Measurements from ENCODE around the gene NEAT1. TPM values are rescaled to one million over a fixed set of nuclear protein-coding genes. Genes with fewer than 3 reads are reported as not detected.

Gene NEAT1
- total and polyA plus RNA-seq, 9 donors, result 15.6 to 203 (median 65.3) TPM

GRCh38 chr11:65486570-65487466, 64.2 kb downstream of the NEAT1 start:
- WGBS (ENCODE audit: insufficient coverage), result 67% methylated on average over 7 of the region's 10 CpGs
- Histone ChIP-seq H3K27ac (ENCODE audit: low read length) (peak overlapping the region; percentile 100), H3K4me3 (ENCODE audit: low read length) (no peak overlapping the region), H3K36me3 (ENCODE audit: control insufficient read depth, insufficient read depth, low read length) (no peaks in the 10 kb centered on the region), H3K4me1 (ENCODE audit: control insufficient read depth, insufficient read depth, low read length) (peaks cover 67% of the 10 kb centered on the region), H3K9me3 (replicated peaks; ENCODE audit: control insufficient read depth, low read depth, low read length) (no peaks in the 10 kb centered on the region), H3K27me3 (ENCODE audit: control insufficient read depth, insufficient read depth, low read length) (no peaks in the 10 kb centered on the region)
- no peak for DNase-seq

- 2% methylated on average over 16 of the region's 17 CpGs for WGBS (ENCODE audit: insufficient coverage)
- H3K27ac ChIP-seq (ENCODE audit: low read length), result peak overlapping the region; percentile 100
- peaks cover 75% of the 10 kb centered on the region for H3K4me1 ChIP-seq (ENCODE audit: control insufficient read depth, insufficient read depth, low read length)
- H3K4me3 ChIP-seq (ENCODE audit: low read length), result peak overlapping the region; percentile 20
- H3K27me3 ChIP-seq (ENCODE audit: control insufficient read depth, insufficient read depth, low read length), result no peaks in the 10 kb centered on the region
- no peaks in the 10 kb centered on the region for H3K36me3 ChIP-seq (ENCODE audit: control insufficient read depth, insufficient read depth, low read length)
- H3K9me3 ChIP-seq (replicated peaks; ENCODE audit: control insufficient read depth, low read depth, low read length), result no peaks in the 10 kb centered on the region
- DNase-seq, result peak; percentile 100
Observed at GRCh38 chr11:65487467-65488272, 65.1 kb downstream of the NEAT1 start.

- H3K4me1 ChIP-seq (ENCODE audit: control insufficient read depth, insufficient read depth, low read length), result peaks cover 83% of the 10 kb centered on the region
- H3K9me3 ChIP-seq (replicated peaks; ENCODE audit: control insufficient read depth, low read depth, low read length), result no peaks in the 10 kb centered on the region
- peak; percentile 53 for DNase-seq
- H3K27me3 ChIP-seq (ENCODE audit: control insufficient read depth, insufficient read depth, low read length), result no peaks in the 10 kb centered on the region
- H3K4me3 ChIP-seq (ENCODE audit: low read length), result peak overlapping the region; percentile 20
- no peaks in the 10 kb centered on the region for H3K36me3 ChIP-seq (ENCODE audit: control insufficient read depth, insufficient read depth, low read length)
- peak overlapping the region; percentile 100 for H3K27ac ChIP-seq (ENCODE audit: low read length)
- WGBS (ENCODE audit: insufficient coverage), result 21% methylated on average over 9 of the region's 10 CpGs
Observed at GRCh38 chr11:65488273-65489034, 65.9 kb downstream of the NEAT1 start.

GRCh38 chr11:65489035-65489705, 66.6 kb downstream of the NEAT1 start:
- H3K4me3 ChIP-seq (ENCODE audit: low read length), result no peak overlapping the region
- WGBS (ENCODE audit: insufficient coverage), result 14% methylated on average over 5 of the region's 10 CpGs
- DNase-seq, result peak; percentile 95
- H3K27ac ChIP-seq (ENCODE audit: low read length), result peak overlapping the region; percentile 100
- peaks cover 90% of the 10 kb centered on the region for H3K4me1 ChIP-seq (ENCODE audit: control insufficient read depth, insufficient read depth, low read length)
- H3K27me3 ChIP-seq (ENCODE audit: control insufficient read depth, insufficient read depth, low read length), result no peaks in the 10 kb centered on the region
- no peaks in the 10 kb centered on the region for H3K9me3 ChIP-seq (replicated peaks; ENCODE audit: control insufficient read depth, low read depth, low read length)
- no peaks in the 10 kb centered on the region for H3K36me3 ChIP-seq (ENCODE audit: control insufficient read depth, insufficient read depth, low read length)

- Histone ChIP-seq H3K9me3 (replicated peaks; ENCODE audit: control insufficient read depth, low read depth, low read length) (no peaks in the 10 kb centered on the region), H3K36me3 (ENCODE audit: control insufficient read depth, insufficient read depth, low read length) (no peaks in the 10 kb centered on the region), H3K4me3 (ENCODE audit: low read length) (no peak overlapping the region), H3K27me3 (ENCODE audit: control insufficient read depth, insufficient read depth, low read length) (no peaks in the 10 kb centered on the region), H3K4me1 (ENCODE audit: control insufficient read depth, insufficient read depth, low read length) (peaks cover 96% of the 10 kb centered on the region), H3K27ac (ENCODE audit: low read length) (peak overlapping the region; percentile 100)
- WGBS (ENCODE audit: insufficient coverage), result 24% methylated on average over 6 of the region's 8 CpGs
- peak; percentile 89 for DNase-seq
Observed at GRCh38 chr11:65489706-65490320, 67.2 kb downstream of the NEAT1 start.

GRCh38 chr11:65491163-65491465, 68.5 kb downstream of the NEAT1 start:
- no peaks in the 10 kb centered on the region for H3K27me3 ChIP-seq (ENCODE audit: control insufficient read depth, insufficient read depth, low read length)
- peak; percentile 44 for DNase-seq
- H3K36me3 ChIP-seq (ENCODE audit: control insufficient read depth, insufficient read depth, low read length), result no peaks in the 10 kb centered on the region
- peak overlapping the region; percentile 95 for H3K27ac ChIP-seq (ENCODE audit: low read length)
- WGBS (ENCODE audit: insufficient coverage), result 67% methylated on average over 3 of the region's 3 CpGs
- no peaks in the 10 kb centered on the region for H3K9me3 ChIP-seq (replicated peaks; ENCODE audit: control insufficient read depth, low read depth, low read length)
- peaks cover 94% of the 10 kb centered on the region for H3K4me1 ChIP-seq (ENCODE audit: control insufficient read depth, insufficient read depth, low read length)
- no peak overlapping the region for H3K4me3 ChIP-seq (ENCODE audit: low read length)

- WGBS (ENCODE audit: insufficient coverage), result 42% methylated on average over 12 of the region's 17 CpGs
- H3K4me1 ChIP-seq (ENCODE audit: control insufficient read depth, insufficient read depth, low read length), result peaks cover 96% of the 10 kb centered on the region
Observed at GRCh38 chr11:65491614-65492386, 69.2 kb downstream of the NEAT1 start.

GRCh38 chr11:65492387-65492636, 69.7 kb downstream of the NEAT1 start:
- DNase-seq, result no peak
- no peaks in the 10 kb centered on the region for H3K27me3 ChIP-seq (ENCODE audit: control insufficient read depth, insufficient read depth, low read length)
- no peaks in the 10 kb centered on the region for H3K36me3 ChIP-seq (ENCODE audit: control insufficient read depth, insufficient read depth, low read length)
- peak overlapping the region; percentile 95 for H3K27ac ChIP-seq (ENCODE audit: low read length)
- H3K4me1 ChIP-seq (ENCODE audit: control insufficient read depth, insufficient read depth, low read length), result peaks cover 93% of the 10 kb centered on the region
- H3K9me3 ChIP-seq (replicated peaks; ENCODE audit: control insufficient read depth, low read depth, low read length), result no peaks in the 10 kb centered on the region
- no peak overlapping the region for H3K4me3 ChIP-seq (ENCODE audit: low read length)
- 27% methylated on average over 3 of the region's 4 CpGs for WGBS (ENCODE audit: insufficient coverage)

More at GRCh38 chr11:65491614-65492386, 69.2 kb downstream of the NEAT1 start:
- Histone ChIP-seq H3K27ac (ENCODE audit: low read length) (peak overlapping the region; percentile 95), H3K4me3 (ENCODE audit: low read length) (no peak overlapping the region), H3K27me3 (ENCODE audit: control insufficient read depth, insufficient read depth, low read length) (no peaks in the 10 kb centered on the region), H3K36me3 (ENCODE audit: control insufficient read depth, insufficient read depth, low read length) (no peaks in the 10 kb centered on the region), H3K9me3 (replicated peaks; ENCODE audit: control insufficient read depth, low read depth, low read length) (no peaks in the 10 kb centered on the region)
- peak; percentile 81 for DNase-seq
